CD4-positive, alpha-beta memory T cell (primary cell): ENCODE measurements around the gene DHX57. TPM values are rescaled to one million over a fixed set of nuclear protein-coding genes. Genes with fewer than 3 reads are reported as not detected.

Experiments
- CTCF ChIA-PET: fragments of 350-600 bp; sonication (Branson Sonifier 250); formaldehyde crosslinking; loops from one replicate; lab custom pipeline; 2021; ENCODE audit warnings: inconsistent platforms; ENCODE audit not compliant: partially characterized antibody; lab: Charles Lee
- POLR2A ChIA-PET: fragments of 350-600 bp; sonication (Branson Sonifier 250); formaldehyde crosslinking; loops from one replicate; lab custom pipeline; 2021; ENCODE audit not compliant: partially characterized antibody; lab: Charles Lee
- DNase-seq, 5 donors: peaks; one replicate each; pipeline versions ENCODE4 v3.0.0 to v3.0.0-alpha.2; 2020 to 2022; ENCODE audit warnings: mixed read lengths in 1 of 5
- H3K27ac ChIP-seq: one replicate; pipeline ENCODE4 v1.7.0; 2013; ENCODE audit warnings: low read depth, low read length
- H3K27me3 ChIP-seq: 2 replicates; pipeline ENCODE4 v1.7.0; 2013; ENCODE audit warnings: mild to moderate bottlenecking, low read length, moderate library complexity; ENCODE audit not compliant: insufficient read depth
- H3K36me3 ChIP-seq: 2 replicates; pipeline ENCODE4 v1.7.0; 2013; ENCODE audit warnings: mild to moderate bottlenecking, low read length, moderate library complexity; ENCODE audit not compliant: insufficient read depth
- H3K4me1 ChIP-seq: 2 replicates; pipeline ENCODE4 v1.7.0; 2013; ENCODE audit warnings: mild to moderate bottlenecking, low read length, moderate library complexity; ENCODE audit not compliant: insufficient read depth
- H3K4me3 ChIP-seq, 2 donors: one replicate each; pipeline ENCODE4 v1.7.0; 2013; ENCODE audit warnings: low read length in 2 of 2, mild to moderate bottlenecking in 1 of 2
- H3K9me3 ChIP-seq, 2 donors: one replicate each; pipeline ENCODE4 v1.7.0; 2013; ENCODE audit warnings: low read length in 2 of 2, control low read depth in 1 of 2; ENCODE audit not compliant: control insufficient read depth in 1 of 2
- H3K27ac Mint-ChIP-seq, 7 donors: one replicate each; pipeline ENCODE4 v1.8.0; 2020 to 2021; ENCODE audit warnings: mixed read lengths in 7 of 7, mild to moderate bottlenecking in 6 of 7, inconsistent platforms in 3 of 7, moderate library complexity in 3 of 7
- H3K27me3 Mint-ChIP-seq, 2 donors: one replicate each; pipeline ENCODE4 v1.8.0; 2020 to 2021; ENCODE audit warnings: mixed read lengths in 2 of 2
- H3K36me3 Mint-ChIP-seq, 2 donors: one replicate each; pipeline ENCODE4 v1.8.0; 2020 to 2021; ENCODE audit warnings: mixed read lengths in 2 of 2, inconsistent platforms in 1 of 2, mild to moderate bottlenecking in 1 of 2
- H3K4me1 Mint-ChIP-seq, 4 donors: one replicate each; pipeline ENCODE4 v1.8.0; 2020 to 2021; ENCODE audit warnings: mixed read lengths in 4 of 4, mild to moderate bottlenecking in 1 of 4
- H3K4me3 Mint-ChIP-seq, 8 donors: one replicate each; pipeline ENCODE4 v1.8.0; 2020 to 2021; ENCODE audit warnings: mixed read lengths in 8 of 8, mild to moderate bottlenecking in 7 of 8, moderate library complexity in 6 of 8, inconsistent platforms in 3 of 8
- H3K9me3 Mint-ChIP-seq, 8 donors: one replicate each; pipeline ENCODE4 v1.8.0; 2020 to 2021; ENCODE audit warnings: mixed read lengths in 8 of 8, mild to moderate bottlenecking in 5 of 8, inconsistent platforms in 3 of 8, moderate library complexity in 1 of 8
- intact Hi-C: fragments of 100-400 bp; cut with micrococcal nuclease; formaldehyde crosslinking; loops from one replicate; pipeline ENCODE4 v1.15.1; 2023
- polyA plus RNA-seq, 2 donors: library from polyadenylated mRNA; unstranded; fragments of 300-500 nt; fragmentation: Illumina TruSeq; gene quantifications; one replicate each; pipeline ENCODE4 v1.2.3, GENCODE V29; 2021
- total RNA-seq, 2 experiments: library from RNA; stranded (reverse); gene quantifications; one replicate each; pipeline ENCODE4 v1.2.3, GENCODE V29; 2021

The DHX57 gene
- total and polyA plus RNA-seq, 4 experiments from 2014 or later, result 3.9 to 23.5 (median 12.6) TPM

- no peaks in the 10 kb centered on the region for H3K9me3 ChIP-seq
- no peak overlapping the region for H3K4me3 Mint-ChIP-seq
- no peaks in the 10 kb centered on the region for H3K27me3 ChIP-seq
- H3K27ac Mint-ChIP-seq, result no peak overlapping the region
- intact Hi-C loops, result no loop called here
- no peak for DNase-seq
- H3K9me3 Mint-ChIP-seq, result no peaks in the 10 kb centered on the region
- H3K27ac ChIP-seq, result no peak overlapping the region
- peaks cover 3 to 13% (median 7%) of the 10 kb centered on the region in 4 donors for H3K4me1 Mint-ChIP-seq
- H3K36me3 ChIP-seq, result no peaks in the 10 kb centered on the region
- no peaks in the 10 kb centered on the region for H3K4me1 ChIP-seq
- no peaks in the 10 kb centered on the region for H3K27me3 Mint-ChIP-seq
- ChIA-PET POLR2A (no interaction called here), CTCF (interaction anchor here (0.7 kb wide), 1 partner anchor 12 kb away, joined by 4 read pairs; no protein-coding TSS in a partner anchor)
- no peaks in the 10 kb centered on the region for H3K36me3 Mint-ChIP-seq
- no peak overlapping the region for H3K4me3 ChIP-seq
These were observed 31.5 kb upstream of the DHX57 start for GRCh38 chr2:38907242-38907641.

GRCh38 chr2:38905251-38905650 is 29.5 kb upstream of the DHX57 start:
- Mint-ChIP-seq H3K27ac (peak overlapping the region in 1 of 7 donors; percentile 23), H3K27me3 (no peaks in the 10 kb centered on the region), H3K36me3 (no peaks in the 10 kb centered on the region), H3K4me1 (peaks cover 3 to 13% (median 7%) of the 10 kb centered on the region in 4 donors), H3K4me3 (no peak overlapping the region), H3K9me3 (no peaks in the 10 kb centered on the region)
- intact Hi-C loops, result no loop called here
- ChIA-PET CTCF (no interaction called here), POLR2A (no interaction called here)
- no peak for DNase-seq
- H3K27ac ChIP-seq, result no peak overlapping the region
- no peaks in the 10 kb centered on the region for H3K4me1 ChIP-seq
- H3K9me3 ChIP-seq, result no peaks in the 10 kb centered on the region
- no peaks in the 10 kb centered on the region for H3K27me3 ChIP-seq
- no peaks in the 10 kb centered on the region for H3K36me3 ChIP-seq
- H3K4me3 ChIP-seq, result no peak overlapping the region

- no peak overlapping the region for H3K4me3 Mint-ChIP-seq
- H3K9me3 Mint-ChIP-seq, result no peaks in the 10 kb centered on the region
- Histone ChIP-seq H3K9me3 (no peaks in the 10 kb centered on the region), H3K4me3 (no peak overlapping the region), H3K27me3 (no peaks in the 10 kb centered on the region), H3K27ac (no peak overlapping the region), H3K4me1 (no peaks in the 10 kb centered on the region), H3K36me3 (no peaks in the 10 kb centered on the region)
- peaks cover 1 to 8% of the 10 kb centered on the region in 2 donors for H3K27me3 Mint-ChIP-seq
- H3K4me1 Mint-ChIP-seq, result no peaks in the 10 kb centered on the region
- no peaks in the 10 kb centered on the region for H3K36me3 Mint-ChIP-seq
- POLR2A ChIA-PET, result no interaction called here
- CTCF ChIA-PET, result interaction anchor here (2.1 kb wide), 1 partner anchor 47 kb away, joined by 6 read pairs; no protein-coding TSS in a partner anchor
- intact Hi-C loops, result no loop called here
- H3K27ac Mint-ChIP-seq, result no peak overlapping the region
- DNase-seq, result no peak
These were observed 25.0 kb upstream of the DHX57 start for GRCh38 chr2:38900726-38901125.

GRCh38 chr2:38898256-38898655 is 22.5 kb upstream of the DHX57 start:
- no peaks in the 10 kb centered on the region for H3K9me3 ChIP-seq
- intact Hi-C loops, result no loop called here
- no peak overlapping the region for H3K4me3 Mint-ChIP-seq
- no peaks in the 10 kb centered on the region for H3K36me3 Mint-ChIP-seq
- H3K36me3 ChIP-seq, result no peaks in the 10 kb centered on the region
- no peak overlapping the region for H3K27ac ChIP-seq
- no peak overlapping the region for H3K27ac Mint-ChIP-seq
- ChIA-PET POLR2A (no interaction called here), CTCF (no interaction called here)
- no peaks in the 10 kb centered on the region for H3K4me1 ChIP-seq
- H3K9me3 Mint-ChIP-seq, result no peaks in the 10 kb centered on the region
- no peak for DNase-seq
- no peak overlapping the region for H3K4me3 ChIP-seq
- H3K27me3 Mint-ChIP-seq, result peaks cover 1 to 8% of the 10 kb centered on the region in 2 donors
- no peaks in the 10 kb centered on the region for H3K27me3 ChIP-seq
- no peaks in the 10 kb centered on the region for H3K4me1 Mint-ChIP-seq

GRCh38 chr2:38892819-38893218 is 17.1 kb upstream of the DHX57 start:
- CTCF ChIA-PET, result no interaction called here
- POLR2A ChIA-PET, result interaction anchor here (0.6 kb wide), 1 partner anchor 1934 kb away, joined by 6 read pairs; no protein-coding TSS in a partner anchor
- H3K27me3 ChIP-seq, result no peaks in the 10 kb centered on the region
- no peak for DNase-seq
- no peaks in the 10 kb centered on the region for H3K36me3 Mint-ChIP-seq
- peaks cover 0 to 7% of the 10 kb centered on the region in 2 donors for H3K27me3 Mint-ChIP-seq
- no peak overlapping the region for H3K4me3 Mint-ChIP-seq
- H3K9me3 Mint-ChIP-seq, result no peaks in the 10 kb centered on the region
- no peaks in the 10 kb centered on the region for H3K4me1 ChIP-seq
- H3K9me3 ChIP-seq, result no peaks in the 10 kb centered on the region
- no peak overlapping the region for H3K27ac ChIP-seq
- no peaks in the 10 kb centered on the region for H3K4me1 Mint-ChIP-seq
- H3K36me3 ChIP-seq, result no peaks in the 10 kb centered on the region
- no peak overlapping the region for H3K4me3 ChIP-seq
- H3K27ac Mint-ChIP-seq, result no peak overlapping the region
- intact Hi-C loops, result no loop called here

GRCh38 chr2:38889575-38889974 is 13.8 kb upstream of the DHX57 start, which contains the start of gene ARHGEF33:
ARHGEF33 (plus strand) TSS chr2:38889875; CDS start chr2:38919448, 29,573 bp downstream.
- H3K9me3 ChIP-seq, result no peaks in the 10 kb centered on the region
- Mint-ChIP-seq H3K27me3 (peaks cover 0 to 1% of the 10 kb centered on the region in 2 donors), H3K4me1 (no peaks in the 10 kb centered on the region), H3K27ac (no peak within 1 kb of the TSS), H3K9me3 (no peaks in the 10 kb centered on the region), H3K36me3 (peaks cover 0 to 2% of the 10 kb centered on the region in 2 donors), H3K4me3 (no peak within 1 kb of the TSS)
- POLR2A ChIA-PET, result no interaction called here
- intact Hi-C loops, result no loop called here
- no peaks in the 10 kb centered on the region for H3K36me3 ChIP-seq
- no peaks in the 10 kb centered on the region for H3K4me1 ChIP-seq
- DNase-seq, result no peak
- H3K4me3 ChIP-seq, result no peak within 1 kb of the TSS
- H3K27ac ChIP-seq, result no peak within 1 kb of the TSS
- no peaks in the 10 kb centered on the region for H3K27me3 ChIP-seq
- CTCF ChIA-PET, result no interaction called here

GRCh38 chr2:38889045-38889444 is 13.3 kb upstream of the DHX57 start:
- H3K4me1 ChIP-seq, result no peaks in the 10 kb centered on the region
- H3K27ac ChIP-seq, result no peak overlapping the region
- ChIA-PET POLR2A (no interaction called here), CTCF (no interaction called here)
- no peaks in the 10 kb centered on the region for H3K36me3 ChIP-seq
- Mint-ChIP-seq H3K27me3 (peaks cover 0 to 1% of the 10 kb centered on the region in 2 donors), H3K27ac (no peak overlapping the region), H3K36me3 (peaks cover 0 to 4% of the 10 kb centered on the region in 2 donors), H3K4me3 (no peak overlapping the region), H3K9me3 (no peaks in the 10 kb centered on the region), H3K4me1 (no peaks in the 10 kb centered on the region)
- H3K9me3 ChIP-seq, result no peaks in the 10 kb centered on the region
- intact Hi-C loops, result no loop called here
- DNase-seq, result no peak
- no peaks in the 10 kb centered on the region for H3K27me3 ChIP-seq
- no peak overlapping the region for H3K4me3 ChIP-seq
